ENCODE results near the gene LKAAEAR1.

Gene LKAAEAR1

DNA sequence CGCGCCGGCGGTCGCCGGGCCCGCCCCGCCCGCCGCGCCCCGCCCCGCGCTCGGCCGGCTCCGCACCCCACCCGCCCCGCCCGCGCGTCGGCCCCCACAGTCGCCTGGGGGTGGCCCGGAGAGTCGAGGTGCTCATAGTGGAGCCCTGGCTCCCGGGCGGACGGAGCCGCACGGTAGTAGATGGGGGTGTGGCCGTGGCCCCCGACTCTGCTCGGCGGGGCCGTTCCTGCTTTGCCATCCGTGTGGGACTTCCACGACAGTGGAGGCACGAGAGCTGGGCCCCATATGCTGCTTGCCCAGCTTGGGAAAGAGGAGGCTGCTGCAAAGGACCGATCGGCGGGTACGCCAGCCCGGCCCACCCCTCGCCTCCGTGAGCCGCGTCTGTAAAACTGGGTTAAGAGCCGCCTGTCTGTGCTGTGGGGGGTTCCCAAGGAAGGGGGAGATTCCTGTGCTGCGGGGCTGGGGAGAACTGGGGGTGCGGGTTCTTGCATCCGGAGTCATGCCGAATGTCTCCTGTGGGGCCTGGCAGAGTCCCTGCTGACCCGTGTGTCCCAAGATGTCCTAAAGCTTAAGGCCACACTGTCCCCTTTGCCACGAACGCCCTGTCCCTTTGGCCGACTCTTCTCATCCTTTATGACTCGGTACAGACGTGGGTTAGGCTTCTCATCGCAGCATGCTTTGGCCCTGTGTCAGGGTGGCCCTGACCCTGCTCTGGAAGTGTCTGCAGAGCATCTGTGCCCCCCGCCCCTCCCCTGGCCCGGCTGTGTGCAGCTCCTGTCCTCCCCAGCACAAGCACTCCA lies 4.0 kb downstream of the LKAAEAR1 start, which contains the start of gene OPRL1:
Gene OPRL1 (plus strand): TSS at position 70 of the 800 bp plus-strand sequence. CDS start 12,639 bp downstream, outside the sequence.
- peak within 1 kb of the TSS; percentile 79 for H3K4me3 ChIP-seq (ENCODE audit: low read depth, low read length)
- no peak for DNase-seq (ENCODE audit: low read depth)
- TF ChIP-seq, protein P1, sequence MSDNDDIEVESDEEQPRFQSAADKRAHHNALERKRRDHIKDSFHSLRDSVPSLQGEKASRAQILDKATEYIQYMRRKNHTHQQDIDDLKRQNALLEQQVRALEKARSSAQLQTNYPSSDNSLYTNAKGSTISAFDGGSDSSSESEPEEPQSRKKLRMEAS (IDR thresholded peaks at IDR 0.05; ENCODE audit: low read depth, low read length): no peak; the same call in none of the 2 replicates
- TF ChIP-seq, protein P2, sequence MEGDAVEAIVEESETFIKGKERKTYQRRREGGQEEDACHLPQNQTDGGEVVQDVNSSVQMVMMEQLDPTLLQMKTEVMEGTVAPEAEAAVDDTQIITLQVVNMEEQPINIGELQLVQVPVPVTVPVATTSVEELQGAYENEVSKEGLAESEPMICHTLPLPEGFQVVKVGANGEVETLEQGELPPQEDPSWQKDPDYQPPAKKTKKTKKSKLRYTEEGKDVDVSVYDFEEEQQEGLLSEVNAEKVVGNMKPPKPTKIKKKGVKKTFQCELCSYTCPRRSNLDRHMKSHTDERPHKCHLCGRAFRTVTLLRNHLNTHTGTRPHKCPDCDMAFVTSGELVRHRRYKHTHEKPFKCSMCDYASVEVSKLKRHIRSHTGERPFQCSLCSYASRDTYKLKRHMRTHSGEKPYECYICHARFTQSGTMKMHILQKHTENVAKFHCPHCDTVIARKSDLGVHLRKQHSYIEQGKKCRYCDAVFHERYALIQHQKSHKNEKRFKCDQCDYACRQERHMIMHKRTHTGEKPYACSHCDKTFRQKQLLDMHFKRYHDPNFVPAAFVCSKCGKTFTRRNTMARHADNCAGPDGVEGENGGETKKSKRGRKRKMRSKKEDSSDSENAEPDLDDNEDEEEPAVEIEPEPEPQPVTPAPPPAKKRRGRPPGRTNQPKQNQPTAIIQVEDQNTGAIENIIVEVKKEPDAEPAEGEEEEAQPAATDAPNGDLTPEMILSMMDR (IDR thresholded peaks at IDR 0.05; ENCODE audit: low read depth, low read length): no peak

DNA sequence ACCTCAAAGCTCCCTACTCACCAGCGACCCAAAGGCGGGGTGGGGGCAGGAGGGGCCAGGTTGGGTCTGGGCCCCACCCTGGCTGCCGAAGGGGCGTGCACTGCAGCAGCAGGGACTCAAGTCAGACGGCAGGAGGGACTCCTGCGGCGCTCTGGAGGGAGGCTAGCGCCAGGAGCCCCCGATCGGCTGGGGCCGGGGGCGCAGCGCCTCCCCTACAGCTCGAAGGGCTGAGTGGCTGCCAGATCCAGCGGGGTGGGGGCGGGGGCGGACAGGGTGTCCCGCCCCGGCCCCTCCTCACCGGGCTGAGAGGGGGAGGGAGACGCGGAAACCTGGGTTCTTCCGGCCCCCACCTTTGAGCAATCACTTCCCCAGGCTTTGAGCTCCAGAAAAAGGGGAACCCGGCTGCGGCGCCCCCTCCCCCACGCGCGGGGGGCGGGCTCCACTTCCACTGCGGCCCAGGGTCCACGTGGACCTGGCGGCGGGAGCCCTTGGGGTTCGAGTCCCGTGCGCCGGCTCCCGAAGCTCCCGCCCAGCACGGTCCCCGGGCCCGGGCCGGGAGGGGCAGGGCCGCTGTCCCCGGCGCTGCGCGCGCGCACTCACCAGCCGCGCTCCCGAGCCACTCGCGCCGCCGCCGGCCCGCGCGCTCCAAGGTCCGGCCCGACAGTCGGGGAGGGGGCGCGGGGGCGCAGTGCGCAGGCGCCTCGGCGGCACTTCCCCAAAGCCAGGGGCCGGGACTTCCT lies 4.8 kb downstream of the LKAAEAR1 start, which contains the start of gene RGS19:
Gene RGS19 (minus strand): TSS at position 246 of the 740 bp plus-strand sequence. CDS start 2,632 bp downstream, outside the sequence.
- peak; percentile 94 for TF ChIP-seq MYC (IDR thresholded peaks at IDR 0.05; ENCODE audit: low read depth, low read length)
- TF ChIP-seq, protein P2 (IDR thresholded peaks at IDR 0.05; ENCODE audit: low read depth, low read length): peak; percentile 4
- peak; percentile 64 for TF ChIP-seq POLR2A (IDR thresholded peaks at IDR 0.05; ENCODE audit: extremely low read depth, insufficient read length)
- TF ChIP-seq, protein P1 (IDR thresholded peaks at IDR 0.05; ENCODE audit: low read depth, low read length): peak; percentile 95
- DNase-seq (ENCODE audit: low read depth): peak; percentile 98
- H3K4me3 ChIP-seq (ENCODE audit: low read depth, low read length): peak within 1 kb of the TSS; percentile 79

DNA sequence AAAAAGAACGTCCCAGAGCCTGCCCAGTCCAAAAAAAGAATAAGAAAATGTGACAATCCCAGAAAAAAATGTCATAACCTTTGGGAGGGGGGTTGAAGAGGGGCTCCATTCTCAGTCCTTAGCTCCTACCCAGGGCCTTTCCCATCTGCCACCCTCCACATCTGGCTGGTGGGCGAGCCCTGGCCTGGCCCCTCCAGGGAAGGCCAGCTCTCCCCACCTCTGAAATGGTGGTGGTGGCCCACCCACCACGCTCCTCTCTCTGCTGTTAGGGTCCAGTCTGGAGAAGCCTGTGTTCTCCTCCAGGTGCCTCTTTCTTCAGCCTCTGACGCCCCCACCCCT lies 5.3 kb downstream of the LKAAEAR1 start:
- TF ChIP-seq, protein P1 (IDR thresholded peaks at IDR 0.05; ENCODE audit: low read depth, low read length): no peak
- TF ChIP-seq, protein P2 (IDR thresholded peaks at IDR 0.05; ENCODE audit: low read depth, low read length): no peak
- TF ChIP-seq POLR2A (IDR thresholded peaks at IDR 0.05; ENCODE audit: extremely low read depth, insufficient read length) (no peak), MYC (IDR thresholded peaks at IDR 0.05; ENCODE audit: low read depth, low read length) (no peak)
- H3K4me3 ChIP-seq (ENCODE audit: low read depth, low read length): peak overlapping the region; percentile 79
- no peak for DNase-seq (ENCODE audit: low read depth)

DNA sequence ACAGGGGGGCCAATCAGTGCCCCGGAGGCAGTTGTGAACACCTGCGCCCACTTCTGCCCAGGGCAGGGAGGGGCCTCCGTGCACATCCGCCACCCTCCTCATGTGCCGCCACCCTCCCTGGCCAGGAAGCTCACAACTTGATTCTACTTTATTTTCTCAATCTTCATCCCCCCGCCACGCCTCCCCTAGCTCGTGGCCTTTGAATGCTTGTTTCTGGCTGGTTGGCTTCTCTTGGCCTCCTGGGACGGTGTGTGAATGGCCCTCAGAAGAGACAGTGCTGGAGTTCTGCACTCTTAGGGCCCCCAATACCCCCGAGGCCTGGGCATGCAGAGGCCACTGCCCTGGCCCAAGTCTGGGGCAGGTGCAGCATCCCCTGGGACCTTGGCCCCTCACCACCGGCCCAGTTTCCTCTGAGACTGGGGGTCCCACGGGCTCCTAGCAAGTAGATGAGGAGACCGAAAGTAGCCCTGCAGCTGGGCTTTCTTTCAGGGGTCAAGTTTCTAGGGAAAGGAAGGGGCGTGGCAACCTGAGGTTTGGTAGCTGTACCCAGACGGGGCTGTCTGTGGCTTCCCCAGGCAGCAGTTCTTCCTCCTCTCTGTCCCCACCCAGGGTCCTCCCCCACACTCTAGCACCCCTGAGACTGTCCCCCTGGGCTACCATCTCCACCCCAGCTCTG lies 6.2 kb downstream of the LKAAEAR1 start:
- peak; percentile 94 for DNase-seq (ENCODE audit: low read depth)
- TF ChIP-seq POLR2A (IDR thresholded peaks at IDR 0.05; ENCODE audit: extremely low read depth, insufficient read length) (no peak), MYC (IDR thresholded peaks at IDR 0.05; ENCODE audit: low read depth, low read length) (peak; percentile 69)
- TF ChIP-seq, protein P1 (IDR thresholded peaks at IDR 0.05; ENCODE audit: low read depth, low read length): peak; percentile 65
- TF ChIP-seq, protein P2 (IDR thresholded peaks at IDR 0.05; ENCODE audit: low read depth, low read length): no peak
- H3K4me3 ChIP-seq (ENCODE audit: low read depth, low read length): peak overlapping the region; percentile 79

DNA sequence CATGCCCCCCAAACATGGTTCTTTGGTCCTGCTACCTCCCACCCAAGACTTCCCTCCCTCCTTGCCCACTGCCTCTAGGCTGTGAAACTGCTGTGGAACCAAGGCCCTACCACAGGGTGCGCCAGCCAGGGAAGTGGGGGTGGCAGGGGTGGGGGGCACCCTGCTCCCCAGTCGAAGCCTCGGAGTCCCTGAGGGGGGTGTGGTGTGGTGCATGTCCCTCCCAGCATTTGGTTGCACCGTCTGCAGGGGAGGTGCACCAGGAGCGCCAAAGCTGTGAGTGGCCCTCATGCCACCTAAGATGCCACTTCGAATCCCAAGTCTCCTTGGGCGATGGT lies 6.7 kb downstream of the LKAAEAR1 start:
- TF ChIP-seq, protein P1 (IDR thresholded peaks at IDR 0.05; ENCODE audit: low read depth, low read length): no peak
- peak; percentile 36 for TF ChIP-seq POLR2A (IDR thresholded peaks at IDR 0.05; ENCODE audit: extremely low read depth, insufficient read length)
- TF ChIP-seq MYC (IDR thresholded peaks at IDR 0.05; ENCODE audit: low read depth, low read length): no peak
- TF ChIP-seq, protein P2 (IDR thresholded peaks at IDR 0.05; ENCODE audit: low read depth, low read length): no peak
- no peak for DNase-seq (ENCODE audit: low read depth)
- H3K4me3 ChIP-seq (ENCODE audit: low read depth, low read length): peak overlapping the region; percentile 79
